K562 (cell line): ENCODE data around the gene PPP1R14D.

Source experiments
- CEBPB ChIP-seq: fragments of 450-650 bp; IDR thresholded peaks from 2 replicates; pipeline ENCODE4 v1.6.1; 2016; ENCODE audit warnings: missing genetic modification characterization, missing compliant biosample characterization
- CTCF ChIP-seq, 3 experiments: IDR thresholded peaks in 2 of 3; conservative IDR thresholded peaks in 1 of 3; 2 replicates each; pipeline ENCODE4 v1.5.1; 2011 to 2012; ENCODE audit warnings: low read length in 3 of 3, mild to moderate bottlenecking in 3 of 3, control low read depth in 2 of 3, improper control_type of control experiment in 1 of 3, inconsistent platforms in 1 of 3, low read depth in 1 of 3, mixed read lengths in 1 of 3, moderate library complexity in 1 of 3; ENCODE audit not compliant: insufficient read depth in 2 of 3
- CXXC5 ChIP-seq: fragments of 250-450 bp; sonication (Bioruptor Pico); IDR thresholded peaks from 2 replicates; pipeline ENCODE4 v1.8.0; 2022; ENCODE audit warnings: inconsistent platforms, mild to moderate bottlenecking, moderate library complexity
- MTA1 ChIP-seq: fragments of 450-650 bp; IDR thresholded peaks from 2 replicates; pipeline ENCODE4 v1.6.1; 2017; ENCODE audit warnings: borderline replicate concordance
- NFE2 ChIP-seq: IDR thresholded peaks from 2 replicates; pipeline ENCODE4 v1.6.1; 2014; ENCODE audit warnings: antibody characterized with exemption, low read depth
- POLR2A ChIP-seq: fragments of 450-650 bp; conservative IDR thresholded peaks from 2 replicates; pipeline ENCODE4 v1.6.1; 2016
- SRSF3 ChIP-seq: fragments of 200-400 bp; formaldehyde crosslinking; IDR thresholded peaks from 2 replicates; pipeline ENCODE4 v1.6.1; 2016; ENCODE audit warnings: mild to moderate bottlenecking, low read length, moderate library complexity; ENCODE audit not compliant: insufficient read depth
- ZFX ChIP-seq: sonication (generic); formaldehyde crosslinking; IDR thresholded peaks from 2 replicates; pipeline ENCODE4 v1.8.0; 2022; ENCODE audit warnings: mild to moderate bottlenecking, missing genetic modification reagents, moderate library complexity
- ZKSCAN8 ChIP-seq: fragments of 200-800 bp; sonication (Bioruptor generic); IDR thresholded peaks from 2 replicates; pipeline ENCODE4 v1.6.1; 2016; ENCODE audit warnings: missing genetic modification characterization, missing compliant biosample characterization
- ZNF398 ChIP-seq: fragments of 250-450 bp; sonication (Bioruptor Pico); IDR thresholded peaks from 2 replicates; pipeline ENCODE4 v1.8.0; 2021; ENCODE audit warnings: moderate library complexity, mild to moderate bottlenecking, inconsistent platforms

- no peak for TF ChIP-seq MTA1
- TF ChIP-seq POLR2A = no peak
- peak; percentile 60 for TF ChIP-seq CXXC5 (CRISPR knock-in tag)
- no peak for TF ChIP-seq ZKSCAN8 (CRISPR knock-in tag)
- no peak for TF ChIP-seq SRSF3
- TF ChIP-seq NFE2 = no peak
- TF ChIP-seq ZFX (CRISPR knock-in tag) = peak; percentile 70
- no peak for TF ChIP-seq ZNF398 (CRISPR knock-in tag)
- no peak for TF ChIP-seq CTCF (IDR thresholded peaks at IDR 0.05 in 2 of 3, conservative IDR thresholded peaks at IDR 0.05 in 1 of 3; ENCODE audit: insufficient read depth in 2 of 3, low read depth in 1 of 3, low read length in 3 of 3)
- TF ChIP-seq CEBPB = no peak
Measured at GRCh38 chr15:40843885-40844695, 15.6 kb upstream of the PPP1R14D start, which contains the start of gene SPINT1.
